Measurements from ENCODE around the gene MYLK. TPM values are rescaled to one million over a fixed set of nuclear protein-coding genes. Genes with fewer than 3 reads are reported as not detected.

Gene MYLK
- polyA plus RNA-seq, 1 donor (not counting 4 experiments of a cell fraction or from before 2014, with no cell fraction given) = 7.8 TPM

DNA sequence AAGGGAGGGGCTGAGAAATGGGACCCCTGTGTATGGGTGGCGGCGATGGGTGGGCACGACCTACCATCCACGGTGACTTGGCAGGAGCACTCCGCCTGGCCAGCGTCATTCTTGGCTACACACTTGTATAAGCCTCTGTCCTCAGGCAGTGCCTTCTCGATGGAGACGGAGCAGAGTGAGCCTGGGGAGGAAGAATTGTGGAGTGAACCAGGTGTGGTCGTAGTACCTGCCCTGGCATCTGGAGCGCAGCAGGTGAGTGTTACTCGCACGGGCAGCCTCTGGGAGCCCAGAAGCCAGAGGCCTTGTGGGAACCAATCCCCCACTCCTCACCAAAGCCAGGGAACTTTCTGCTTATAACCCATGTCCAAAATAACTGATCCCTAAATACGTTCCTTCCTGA lies 191.5 kb downstream of the MYLK start:
- dilution Hi-C loops (cut with MboI; ENCODE audit: extremely low pct_ligation_motif_present, low sequenced_read_pairs) = no loop called here
- Histone ChIP-seq H3K27ac (ENCODE audit: control insufficient read depth, insufficient read depth, low read length) (no peak overlapping the region), H3K4me2 (ENCODE audit: control insufficient read depth, extremely low read depth, insufficient read depth, low read depth, low read length) (no peak overlapping the region), H3K79me2 (ENCODE audit: control insufficient read depth, insufficient read depth, low read length) (no peaks in the 10 kb centered on the region), H3K9me1 (ENCODE audit: control insufficient read depth, extremely low read depth, insufficient read depth, low read length) (no peaks in the 10 kb centered on the region), H3K9ac (ENCODE audit: control insufficient read depth, extremely low read depth, insufficient read depth, low read length) (no peak overlapping the region), H4K20me1 (ENCODE audit: control insufficient read depth, extremely low read depth, insufficient read depth, low read length) (no peaks in the 10 kb centered on the region), H3K36me3 (ENCODE audit: control insufficient read depth in 2 of 2, extremely low read depth in 1 of 2, insufficient read depth in 2 of 2, low read length in 2 of 2) (no peaks in the 10 kb centered on the region), H3K4me1 (ENCODE audit: control insufficient read depth, extremely low read depth, insufficient read depth, low read length) (no peaks in the 10 kb centered on the region), H3K4me3 (ENCODE audit: control insufficient read depth in 2 of 3, extremely low read depth in 1 of 3, insufficient read depth in 2 of 3, low read depth in 1 of 3, low read length in 3 of 3) (no peak overlapping the region), H3K9me3 (ENCODE audit: control insufficient read depth, low read depth, low read length) (no peaks in the 10 kb centered on the region), H3K27me3 (ENCODE audit: control insufficient read depth, extremely low read depth, insufficient read depth, low read length) (peaks cover 32% of the 10 kb centered on the region), H2AFZ (ENCODE audit: control insufficient read depth, low read length) (no peak overlapping the region)
- no peak for FAIRE-seq
- no peak for DNase-seq (ENCODE audit: low read depth, low spot score)
- TF ChIP-seq, protein P1, sequence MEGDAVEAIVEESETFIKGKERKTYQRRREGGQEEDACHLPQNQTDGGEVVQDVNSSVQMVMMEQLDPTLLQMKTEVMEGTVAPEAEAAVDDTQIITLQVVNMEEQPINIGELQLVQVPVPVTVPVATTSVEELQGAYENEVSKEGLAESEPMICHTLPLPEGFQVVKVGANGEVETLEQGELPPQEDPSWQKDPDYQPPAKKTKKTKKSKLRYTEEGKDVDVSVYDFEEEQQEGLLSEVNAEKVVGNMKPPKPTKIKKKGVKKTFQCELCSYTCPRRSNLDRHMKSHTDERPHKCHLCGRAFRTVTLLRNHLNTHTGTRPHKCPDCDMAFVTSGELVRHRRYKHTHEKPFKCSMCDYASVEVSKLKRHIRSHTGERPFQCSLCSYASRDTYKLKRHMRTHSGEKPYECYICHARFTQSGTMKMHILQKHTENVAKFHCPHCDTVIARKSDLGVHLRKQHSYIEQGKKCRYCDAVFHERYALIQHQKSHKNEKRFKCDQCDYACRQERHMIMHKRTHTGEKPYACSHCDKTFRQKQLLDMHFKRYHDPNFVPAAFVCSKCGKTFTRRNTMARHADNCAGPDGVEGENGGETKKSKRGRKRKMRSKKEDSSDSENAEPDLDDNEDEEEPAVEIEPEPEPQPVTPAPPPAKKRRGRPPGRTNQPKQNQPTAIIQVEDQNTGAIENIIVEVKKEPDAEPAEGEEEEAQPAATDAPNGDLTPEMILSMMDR (optimal IDR thresholded peaks at IDR 0.05 in 1 of 3, IDR thresholded peaks at IDR 0.05 in 1 of 3, conservative IDR thresholded peaks at IDR 0.05 in 1 of 3; ENCODE audit: extremely low read depth in 1 of 3, insufficient read depth in 2 of 3, low read length in 3 of 3) = no peak
- no peak for TF ChIP-seq EZH2 (IDR thresholded peaks at IDR 0.05; ENCODE audit: low read length)

DNA sequence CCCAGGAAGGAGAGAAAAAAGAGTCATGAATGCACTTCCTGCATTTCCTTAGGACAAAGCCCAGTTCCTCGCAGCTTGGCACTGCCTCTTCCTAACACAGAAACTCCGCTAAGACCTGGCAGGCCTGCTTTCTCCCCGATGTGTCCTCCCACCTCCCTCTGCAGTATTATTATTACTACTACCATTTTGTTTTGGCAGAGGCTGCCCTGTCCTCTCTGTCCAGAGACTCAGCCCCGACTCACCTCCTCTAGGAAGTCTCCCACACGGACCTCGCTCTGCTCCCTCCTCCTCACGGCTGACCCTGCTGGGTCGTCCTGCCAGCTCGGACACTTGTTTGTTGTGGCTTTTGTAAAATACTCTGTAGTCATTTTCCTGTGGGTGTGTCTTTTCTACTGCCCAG lies 192.1 kb downstream of the MYLK start:
- no peak overlapping the region for H3K27ac ChIP-seq (ENCODE audit: control insufficient read depth, insufficient read depth, low read length)
- DNase-seq (ENCODE audit: low read depth, low spot score) = no peak
- H3K9ac ChIP-seq (ENCODE audit: control insufficient read depth, extremely low read depth, insufficient read depth, low read length) = no peak overlapping the region
- TF ChIP-seq, protein P1 (optimal IDR thresholded peaks at IDR 0.05 in 1 of 3, IDR thresholded peaks at IDR 0.05 in 1 of 3, conservative IDR thresholded peaks at IDR 0.05 in 1 of 3; ENCODE audit: extremely low read depth in 1 of 3, insufficient read depth in 2 of 3, low read length in 3 of 3) = no peak
- TF ChIP-seq EZH2 (IDR thresholded peaks at IDR 0.05; ENCODE audit: low read length) = no peak
- no peak overlapping the region for H3K4me3 ChIP-seq (ENCODE audit: control insufficient read depth in 2 of 3, extremely low read depth in 1 of 3, insufficient read depth in 2 of 3, low read depth in 1 of 3, low read length in 3 of 3)
- dilution Hi-C loops (cut with MboI; ENCODE audit: extremely low pct_ligation_motif_present, low sequenced_read_pairs) = no loop called here
- H3K36me3 ChIP-seq (ENCODE audit: control insufficient read depth in 2 of 2, extremely low read depth in 1 of 2, insufficient read depth in 2 of 2, low read length in 2 of 2) = no peaks in the 10 kb centered on the region
- H4K20me1 ChIP-seq (ENCODE audit: control insufficient read depth, extremely low read depth, insufficient read depth, low read length) = no peaks in the 10 kb centered on the region
- no peaks in the 10 kb centered on the region for H3K9me1 ChIP-seq (ENCODE audit: control insufficient read depth, extremely low read depth, insufficient read depth, low read length)
- H2AFZ ChIP-seq (ENCODE audit: control insufficient read depth, low read length) = no peak overlapping the region
- no peak for FAIRE-seq
- H3K9me3 ChIP-seq (ENCODE audit: control insufficient read depth, low read depth, low read length) = no peaks in the 10 kb centered on the region
- no peaks in the 10 kb centered on the region for H3K79me2 ChIP-seq (ENCODE audit: control insufficient read depth, insufficient read depth, low read length)
- peaks cover 31% of the 10 kb centered on the region for H3K27me3 ChIP-seq (ENCODE audit: control insufficient read depth, extremely low read depth, insufficient read depth, low read length)
- no peaks in the 10 kb centered on the region for H3K4me1 ChIP-seq (ENCODE audit: control insufficient read depth, extremely low read depth, insufficient read depth, low read length)
- H3K4me2 ChIP-seq (ENCODE audit: control insufficient read depth, extremely low read depth, insufficient read depth, low read depth, low read length) = no peak overlapping the region

Measured in keratinocyte (primary cell).